Thyroid gland (tissue), 4 donors: ENCODE results near the gene S100A4.

ENCODE experiments used
- CTCF ChIP-seq, 6 experiments: fragments of 200-600 bp in 3 of 6; fragments of 450-650 bp in 3 of 6; sonication (generic) in 3 of 6; IDR thresholded peaks; one replicate each; pipeline ENCODE4 v1.5.1; 2016 to 2019; ENCODE audit warnings: antibody characterized with exemption in 6 of 6, mild to moderate bottlenecking in 2 of 6, inconsistent platforms in 1 of 6, moderate library complexity in 1 of 6
- POLR2A ChIP-seq, 2 donors: fragments of 450-650 bp; IDR thresholded peaks; one replicate each; pipeline ENCODE4 v1.6.1; 2017; ENCODE audit warnings: antibody characterized with exemption in 2 of 2, mild to moderate bottlenecking in 2 of 2, moderate library complexity in 1 of 2

- TF ChIP-seq CTCF (IDR thresholded peaks at IDR 0.05) (peak in 1 of 6 experiments; percentile 1), POLR2A (IDR thresholded peaks at IDR 0.05) (peak; percentile 89 to 95)
Measured at GRCh38 chr1:153536012-153536670, 9.5 kb downstream of the S100A4 start.
